Inflammatory macrophage treated with lipopolysaccharide for 1 hour (primary cell): ENCODE measurements around the gene PCBP3.
"Not testable (repeated sequence)": the region's sequence is repeated elsewhere in the genome, so short reads cannot be mapped to it uniquely, and the experiment has no call there.

Experiments used
- DNase-seq, 2 donors: peaks; one replicate each; pipeline ENCODE4 v3.0.0-alpha.2; 2020 to 2022

Gene PCBP3

GRCh38 chr21:45643021-45643980, at the start of gene PCBP3:
TSS of gene PCBP3 (plus strand) at chr21:45643725. CDS start at chr21:45850086, 206,361 bp downstream.
- DNase-seq = peak; percentile 93 to 99

GRCh38 chr21:45594721-45595489, 48.6 kb upstream of the PCBP3 start:
- no peak for DNase-seq

GRCh38 chr21:45595574-45596295, 47.8 kb upstream of the PCBP3 start:
- DNase-seq = no peak

GRCh38 chr21:45596704-45597318, 46.7 kb upstream of the PCBP3 start:
- DNase-seq = peak; percentile 26 to 77

GRCh38 chr21:45598109-45598508, 45.4 kb upstream of the PCBP3 start:
- no peak for DNase-seq

- DNase-seq = no peak
Observed at GRCh38 chr21:45598666-45599065, 44.9 kb upstream of the PCBP3 start.

GRCh38 chr21:45599146-45599581, 44.4 kb upstream of the PCBP3 start:
- no peak for DNase-seq

- DNase-seq = no peak
Observed at GRCh38 chr21:45600248-45600647, 43.3 kb upstream of the PCBP3 start.

- DNase-seq = no peak
Observed at GRCh38 chr21:45601551-45601950, 42.0 kb upstream of the PCBP3 start.

GRCh38 chr21:45602106-45602505, 41.4 kb upstream of the PCBP3 start:
- DNase-seq = no peak

GRCh38 chr21:45603481-45603880, 40.0 kb upstream of the PCBP3 start:
- DNase-seq = no peak

GRCh38 chr21:45604681-45605080, 38.8 kb upstream of the PCBP3 start:
- not testable (repeated sequence) for DNase-seq

- DNase-seq = no peak
Observed at GRCh38 chr21:45607021-45607908, 36.3 kb upstream of the PCBP3 start.

- DNase-seq = no peak
Observed at GRCh38 chr21:45607909-45608295, 35.6 kb upstream of the PCBP3 start.

- DNase-seq = not testable (repeated sequence)
Observed at GRCh38 chr21:45608747-45609470, 34.6 kb upstream of the PCBP3 start.

GRCh38 chr21:45609616-45610015, 33.9 kb upstream of the PCBP3 start:
- DNase-seq = not testable (repeated sequence)

- no peak for DNase-seq
Observed at GRCh38 chr21:45611296-45611695, 32.2 kb upstream of the PCBP3 start.

- DNase-seq = no peak
Observed at GRCh38 chr21:45611939-45612664, 31.4 kb upstream of the PCBP3 start.

GRCh38 chr21:45612665-45613019, 30.9 kb upstream of the PCBP3 start:
- not testable (repeated sequence) for DNase-seq

GRCh38 chr21:45613396-45613795, 30.1 kb upstream of the PCBP3 start:
- no peak for DNase-seq
